ENCODE measurements around the gene PMAIP1. TPM values are rescaled to one million over a fixed set of nuclear protein-coding genes. Genes with fewer than 3 reads are reported as not detected.

The PMAIP1 gene
- total RNA-seq, 1 donor: 18.2 TPM

- no peak for DNase-seq (ENCODE audit: low read depth)
- TF ChIP-seq CTCF (IDR thresholded peaks at IDR 0.05; ENCODE audit: insufficient read depth, low read length): no peak
- H3K4me3 ChIP-seq (ENCODE audit: low read depth, low read length): no peak overlapping the region
These were observed 11.8 kb downstream of the PMAIP1 start for GRCh38 chr18:59911600-59911999.

GRCh38 chr18:59912007-59912550 lies 12.3 kb downstream of the PMAIP1 start:
- peak; percentile 40 for DNase-seq (ENCODE audit: low read depth)

GRCh38 chr18:59915606-59916005 lies 15.8 kb downstream of the PMAIP1 start:
- TF ChIP-seq CTCF (IDR thresholded peaks at IDR 0.05; ENCODE audit: insufficient read depth, low read length): no peak
- H3K4me3 ChIP-seq (ENCODE audit: low read depth, low read length): no peak overlapping the region
- DNase-seq (ENCODE audit: low read depth): no peak

More at GRCh38 chr18:59912007-59912550, 12.3 kb downstream of the PMAIP1 start:
- no peak for TF ChIP-seq CTCF (IDR thresholded peaks at IDR 0.05; ENCODE audit: insufficient read depth, low read length)
- H3K4me3 ChIP-seq (ENCODE audit: low read depth, low read length): no peak overlapping the region

- no peak for TF ChIP-seq CTCF (IDR thresholded peaks at IDR 0.05; ENCODE audit: insufficient read depth, low read length)
- H3K4me3 ChIP-seq (ENCODE audit: low read depth, low read length): no peak overlapping the region
- DNase-seq (ENCODE audit: low read depth): no peak
These were observed 16.9 kb downstream of the PMAIP1 start for GRCh38 chr18:59916746-59917145.

- DNase-seq (ENCODE audit: low read depth): peak; percentile 48
- no peak for TF ChIP-seq CTCF (IDR thresholded peaks at IDR 0.05; ENCODE audit: insufficient read depth, low read length)
- no peak overlapping the region for H3K4me3 ChIP-seq (ENCODE audit: low read depth, low read length)
These were observed 17.6 kb downstream of the PMAIP1 start for GRCh38 chr18:59917422-59917821.

DNA sequence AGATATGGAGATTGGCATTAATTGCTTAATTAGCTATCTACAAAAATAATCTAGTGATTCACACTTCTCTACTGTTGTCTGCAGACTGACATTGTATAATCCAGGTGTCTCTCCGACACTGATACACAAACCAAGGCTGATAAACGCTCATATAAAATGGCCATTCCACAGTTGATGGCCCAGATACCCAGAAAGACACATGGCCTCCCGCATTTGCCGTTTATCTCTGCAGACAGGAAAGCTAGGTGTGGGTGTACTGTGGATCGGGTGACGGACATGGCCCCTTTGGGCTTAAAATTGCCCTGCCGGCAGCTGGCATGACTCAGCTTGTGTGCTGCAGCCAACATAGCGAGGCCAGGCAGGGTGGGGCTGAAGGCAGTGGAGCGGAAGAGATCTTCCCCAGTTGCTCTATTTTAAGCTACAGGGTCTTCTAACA lies 18.5 kb downstream of the PMAIP1 start:
- peak; percentile 55 for DNase-seq (ENCODE audit: low read depth)
- TF ChIP-seq CTCF (IDR thresholded peaks at IDR 0.05; ENCODE audit: insufficient read depth, low read length): no peak
- H3K4me3 ChIP-seq (ENCODE audit: low read depth, low read length): no peak overlapping the region

GRCh38 chr18:59918997-59919396 lies 19.2 kb downstream of the PMAIP1 start:
- DNase-seq (ENCODE audit: low read depth): no peak
- no peak for TF ChIP-seq CTCF (IDR thresholded peaks at IDR 0.05; ENCODE audit: insufficient read depth, low read length)
- no peak overlapping the region for H3K4me3 ChIP-seq (ENCODE audit: low read depth, low read length)
